Ammon's horn (tissue), 1 donor: ENCODE measurements around the gene NPFFR2.
"Not testable (repeated sequence)": the region's sequence is repeated elsewhere in the genome, so short reads cannot be mapped to it uniquely, and the experiment has no call there.

ENCODE experiments used
- DNase-seq: peaks from one replicate; pipeline ENCODE4 v3.0.0-alpha.2; 2016; ENCODE audit warnings: low spot score

Gene NPFFR2

GRCh38 chr4:72112514-72113156 lies 80.8 kb downstream of the NPFFR2 start:
- DNase-seq, result no peak

GRCh38 chr4:72118017-72118416 lies 86.2 kb downstream of the NPFFR2 start:
- DNase-seq, result no peak

GRCh38 chr4:72119946-72120345 lies 88.1 kb downstream of the NPFFR2 start:
- no peak for DNase-seq

- DNase-seq, result no peak
Measured at GRCh38 chr4:72128741-72129140, 96.9 kb downstream of the NPFFR2 start.

- no peak for DNase-seq
Measured at GRCh38 chr4:72136429-72136828, 104.6 kb downstream of the NPFFR2 start.

DNA sequence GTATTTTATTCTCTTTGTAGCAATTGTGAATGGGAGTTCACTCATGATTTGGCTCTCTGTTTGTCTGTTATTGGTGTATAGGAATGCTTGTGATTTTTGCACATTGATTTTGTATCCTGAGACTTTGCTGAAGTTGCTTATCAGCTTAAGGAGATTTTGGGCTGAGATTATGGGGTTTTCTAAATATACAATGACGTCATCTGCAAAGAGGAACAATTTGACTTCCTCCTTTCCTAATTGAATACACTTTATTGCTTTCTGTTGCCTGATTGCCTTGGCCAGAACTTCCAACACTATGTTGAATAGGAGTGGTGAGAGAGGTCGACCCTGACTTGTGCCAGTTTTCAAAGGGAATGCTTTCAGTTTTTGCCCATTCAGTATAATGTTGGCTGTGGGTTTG lies 108.2 kb downstream of the NPFFR2 start:
- DNase-seq, result not testable (repeated sequence)

- no peak for DNase-seq
Measured at GRCh38 chr4:72144241-72144640, 112.4 kb downstream of the NPFFR2 start.

GRCh38 chr4:72152731-72153130 lies 120.9 kb downstream of the NPFFR2 start:
- DNase-seq, result no peak

GRCh38 chr4:72153634-72154033 lies 121.8 kb downstream of the NPFFR2 start:
- not testable (repeated sequence) for DNase-seq

DNA sequence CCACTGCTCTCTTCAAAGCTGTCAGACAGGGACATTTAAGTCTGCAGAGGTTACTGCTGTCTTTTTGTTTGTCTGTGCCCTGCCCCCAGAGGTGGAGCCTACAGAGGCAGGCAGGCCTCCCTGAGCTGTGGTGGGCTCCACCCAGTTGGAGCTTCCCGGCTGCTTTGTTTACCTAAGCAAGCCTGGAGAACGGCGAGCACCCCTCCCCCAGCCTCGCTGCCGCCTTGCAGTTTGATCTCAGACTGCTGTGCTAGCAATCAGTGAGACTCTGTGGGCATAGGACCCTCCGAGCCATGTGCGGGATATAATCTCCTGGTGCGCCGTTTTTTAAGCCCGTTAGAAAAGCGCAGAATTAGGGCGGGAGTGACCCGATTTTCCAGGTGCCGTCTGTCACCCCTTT lies 137.5 kb downstream of the NPFFR2 start:
- DNase-seq, result not testable (repeated sequence)

- no peak for DNase-seq
Measured at GRCh38 chr4:72169861-72170260, 138.1 kb downstream of the NPFFR2 start.

DNA sequence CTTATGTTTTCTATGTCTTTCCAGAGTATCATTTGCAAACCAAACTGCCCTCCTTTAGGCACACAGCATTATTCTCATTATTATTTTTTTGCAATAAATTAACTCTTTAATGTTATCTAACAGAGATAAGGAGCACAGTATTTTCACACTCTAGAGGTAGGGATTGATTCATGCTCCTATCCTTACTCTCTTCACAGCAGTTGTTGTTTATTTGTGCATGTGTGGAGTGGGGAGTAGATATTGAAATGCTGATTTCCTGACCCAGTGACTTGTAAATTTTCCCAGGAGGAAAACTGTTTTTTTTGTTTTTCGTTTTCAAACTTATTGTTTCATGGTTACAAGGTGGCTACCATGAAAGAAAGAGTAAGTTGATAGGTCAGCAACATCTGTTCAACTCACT lies 140.0 kb downstream of the NPFFR2 start:
- no peak for DNase-seq

DNA sequence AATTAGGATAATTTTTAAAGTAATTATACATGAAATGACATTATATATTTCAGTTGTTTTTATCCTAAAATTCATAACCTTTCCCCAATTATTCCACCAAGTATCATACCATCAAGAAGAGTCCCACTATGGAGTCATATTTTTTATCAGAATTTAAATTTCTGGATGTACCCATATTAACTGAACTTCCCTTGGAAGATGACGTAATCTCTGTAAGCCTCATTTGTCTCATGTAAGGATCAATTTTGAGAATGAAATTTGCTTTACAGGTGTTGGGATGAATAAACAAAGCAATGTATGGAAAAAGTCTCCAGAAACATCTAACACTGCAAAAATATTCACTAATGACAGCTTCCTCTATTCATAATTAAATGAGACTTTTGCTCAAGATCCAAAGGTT lies 147.5 kb downstream of the NPFFR2 start:
- no peak for DNase-seq

DNA sequence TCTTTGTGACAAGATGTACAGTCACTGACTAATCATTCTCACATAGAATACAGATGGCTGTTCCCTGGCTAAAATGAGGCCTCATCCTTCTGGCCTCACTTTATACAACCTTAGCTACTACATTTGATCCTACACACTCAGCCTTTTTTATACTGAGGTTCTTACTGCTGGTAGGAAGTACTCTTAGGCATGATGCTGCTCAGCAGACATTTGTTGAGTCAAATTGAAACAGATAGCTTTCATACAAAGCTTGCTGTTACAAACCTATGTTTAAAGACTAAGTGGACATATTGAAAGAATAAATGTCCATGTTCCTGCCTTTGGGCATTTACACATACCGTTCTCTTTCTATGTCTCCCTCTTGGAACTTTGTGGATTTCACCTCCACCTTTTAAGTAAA lies 154.9 kb downstream of the NPFFR2 start:
- DNase-seq, result no peak

DNA sequence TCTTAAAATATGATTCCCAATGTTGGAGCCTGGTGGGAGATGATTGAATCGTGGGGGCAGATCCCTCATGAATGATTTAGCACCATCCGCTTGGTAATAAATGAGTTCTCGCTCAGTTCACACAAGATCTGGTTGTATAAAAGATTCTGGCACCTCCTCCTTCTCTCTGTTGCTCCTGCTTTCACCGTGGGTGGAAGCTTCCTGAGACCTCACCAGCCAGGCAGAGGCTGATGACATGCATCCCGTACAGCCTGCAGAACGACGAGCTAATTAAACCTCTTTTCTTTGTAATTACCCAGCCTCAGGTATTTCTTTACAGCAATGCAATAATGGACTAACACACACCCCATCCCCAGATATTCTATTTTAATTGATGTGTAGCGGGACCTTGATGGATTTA lies 162.2 kb downstream of the NPFFR2 start:
- DNase-seq, result no peak

DNA sequence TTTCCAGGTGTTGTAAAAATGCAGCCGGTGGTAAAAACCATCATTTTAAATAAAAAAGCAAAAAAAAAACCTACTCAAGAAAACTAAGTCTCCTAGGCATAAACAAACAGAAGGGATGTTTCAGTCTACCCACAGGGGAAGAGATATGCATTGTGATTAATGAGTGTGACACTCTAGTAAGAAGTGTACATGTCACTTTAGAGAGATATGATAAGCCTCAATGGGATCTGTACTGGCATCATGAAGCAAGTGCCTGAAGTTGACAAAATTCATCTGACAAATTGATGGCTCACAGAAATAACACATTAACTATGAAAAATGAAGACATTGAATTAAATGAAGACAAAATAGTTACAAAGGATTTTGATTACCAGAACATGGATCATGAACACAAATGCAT lies 162.7 kb downstream of the NPFFR2 start:
- DNase-seq, result no peak
